ENCODE data around the gene RERE.
A peak's percentile ranks its signal among the peaks of the same experiment; 100 is the strongest.

The RERE gene

GRCh38 chr1:8863138-8863537, 45.7 kb upstream of the RERE start:
- CTCF ChIA-PET = interaction anchor here (0.7 to 10.1 kb wide), 10 partner anchors 9 to 352 kb away, joined by 3 to 131 read pairs (median 4); partner anchors contain the start of gene ENO1
- no peak for TF ChIP-seq CTCF (IDR thresholded peaks at IDR 0.05; ENCODE audit: insufficient read depth, low read length, missing control alignments)
- DNase-seq (ENCODE audit: low read depth, low spot score) = no peak
- H3K4me3 ChIP-seq (ENCODE audit: low read depth, low read length) = no peak overlapping the region
- POLR2A ChIA-PET = interaction anchor here (1.2 to 5.7 kb wide), 2 partner anchors 11 to 15 kb away, joined by 4 to 26 read pairs; partner anchors contain the start of gene ENO1

DNA sequence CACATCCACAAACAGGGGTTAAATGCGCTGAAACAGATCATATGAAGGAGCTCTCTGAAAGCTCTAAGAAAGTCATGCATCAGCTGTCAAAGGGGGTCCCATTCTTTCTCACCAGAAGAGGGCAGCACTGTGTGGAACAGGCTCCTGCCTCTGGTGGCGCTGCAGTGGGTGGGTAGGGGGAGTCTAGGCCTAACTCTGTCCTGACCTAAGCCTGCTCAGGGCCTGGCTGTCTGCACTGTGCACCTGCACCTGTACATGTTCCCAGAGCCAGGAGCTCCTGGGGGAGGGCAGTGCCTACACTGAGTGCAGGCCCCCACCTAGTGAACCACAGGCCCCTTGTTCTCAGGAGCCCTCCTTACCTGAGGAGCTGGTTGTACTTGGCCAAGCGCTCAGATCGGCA, 45.1 kb upstream of the RERE start:
- peak; percentile 69 for TF ChIP-seq CTCF (IDR thresholded peaks at IDR 0.05; ENCODE audit: insufficient read depth, low read length, missing control alignments)
- ChIA-PET CTCF (interaction anchor here (0.7 to 10.1 kb wide), 10 partner anchors 8 to 352 kb away, joined by 3 to 131 read pairs (median 4); partner anchors contain the start of gene ENO1), POLR2A (interaction anchor here (1.2 to 5.7 kb wide), 2 partner anchors 12 to 15 kb away, joined by 4 to 26 read pairs; partner anchors contain the start of gene ENO1)
- DNase-seq (ENCODE audit: low read depth, low spot score) = no peak
- H3K4me3 ChIP-seq (ENCODE audit: low read depth, low read length) = no peak overlapping the region

- TF ChIP-seq CTCF (IDR thresholded peaks at IDR 0.05; ENCODE audit: insufficient read depth, low read length, missing control alignments) = no peak
- DNase-seq (ENCODE audit: low read depth, low spot score) = no peak
- POLR2A ChIA-PET = interaction anchor here (1.1 to 2.9 kb wide), 4 partner anchors 9 to 12 kb away, joined by 3 to 11 read pairs (median 5); no protein-coding TSS in a partner anchor
- CTCF ChIA-PET = interaction anchor here (1.0 to 10.1 kb wide), 7 partner anchors 9 to 144 kb away, joined by 3 to 131 read pairs (median 22); no protein-coding TSS in a partner anchor
- no peak overlapping the region for H3K4me3 ChIP-seq (ENCODE audit: low read depth, low read length)
Measured at GRCh38 chr1:8860738-8861516, 43.5 kb upstream of the RERE start.

DNA sequence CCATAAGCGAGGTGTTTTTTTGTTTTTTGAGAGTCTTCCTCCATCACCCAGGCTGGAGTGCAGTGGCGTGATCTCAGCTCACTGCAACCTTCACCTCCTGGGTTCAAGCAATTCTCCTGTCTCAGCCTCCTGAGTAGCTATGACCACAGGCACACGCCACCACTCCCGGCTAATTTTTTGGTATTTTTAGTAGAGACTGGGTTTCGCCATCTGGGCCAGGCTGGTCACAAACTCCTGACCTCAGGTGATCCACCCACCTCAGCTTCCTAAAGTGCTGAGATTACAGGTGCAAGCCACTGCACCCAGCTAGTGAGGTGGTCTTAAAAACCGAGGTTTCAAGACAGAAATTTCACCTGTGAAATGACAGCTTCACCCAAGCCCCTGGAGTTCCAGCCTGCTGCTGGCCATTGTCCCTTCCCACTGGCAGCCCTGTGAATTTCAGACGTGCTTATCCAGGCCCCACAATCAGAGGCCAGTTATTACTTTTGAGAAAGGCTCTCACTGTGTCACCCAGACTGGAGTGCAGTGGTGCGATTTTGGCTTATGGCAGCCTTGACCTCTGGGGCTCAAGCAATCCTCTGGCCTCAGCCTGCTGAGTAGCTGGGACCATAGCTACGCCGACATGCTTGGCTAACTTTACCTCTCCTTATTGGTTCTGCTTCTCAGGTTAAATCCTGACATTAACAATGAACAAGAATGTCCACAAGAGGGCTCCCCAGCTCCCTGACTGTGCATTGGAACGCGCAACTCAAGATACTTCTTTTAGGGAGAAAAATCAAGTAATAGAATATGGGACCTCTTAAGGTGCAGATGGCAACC, 41.7 kb upstream of the RERE start:
- TF ChIP-seq CTCF (IDR thresholded peaks at IDR 0.05; ENCODE audit: insufficient read depth, low read length, missing control alignments) = peak; percentile 60
- no peak overlapping the region for H3K4me3 ChIP-seq (ENCODE audit: low read depth, low read length)
- ChIA-PET CTCF (interaction anchor here (0.9 to 10.1 kb wide), 13 partner anchors 8 to 298 kb away, joined by 3 to 131 read pairs (median 5); no protein-coding TSS in a partner anchor), POLR2A (interaction anchor here (0.8 to 2.9 kb wide), 7 partner anchors 10 to 37 kb away, joined by 3 to 11 read pairs (median 5); partner anchors contain the start of gene ENO1)
- no peak for DNase-seq (ENCODE audit: low read depth, low spot score)

- peak; percentile 54 for DNase-seq (ENCODE audit: low read depth, low spot score)
- ChIA-PET POLR2A (interaction anchor here (1.0 to 2.1 kb wide), 5 partner anchors 11 to 20 kb away, joined by 3 to 10 read pairs (median 5); partner anchors contain the start of gene ENO1), CTCF (interaction anchor here (0.9 to 10.1 kb wide), 14 partner anchors 9 to 243 kb away, joined by 3 to 131 read pairs (median 8); no protein-coding TSS in a partner anchor)
- H3K4me3 ChIP-seq (ENCODE audit: low read depth, low read length) = no peak overlapping the region
- no peak for TF ChIP-seq CTCF (IDR thresholded peaks at IDR 0.05; ENCODE audit: insufficient read depth, low read length, missing control alignments)
Measured at GRCh38 chr1:8858112-8858668, 40.8 kb upstream of the RERE start.

All from AG04449 (cell line).